Measurements from ENCODE around the gene C11orf21. TPM values are rescaled to one million over a fixed set of nuclear protein-coding genes. Genes with fewer than 3 reads are reported as not detected.

Gene C11orf21
- total and polyA plus RNA-seq, 2 of the 8 experiments (the other 6 are each of a cell fraction or from before 2014, with no cell fraction given), result not detected

GRCh38 chr11:2272228-2272945 lies 29.3 kb downstream of the C11orf21 start (continued):
- TF ChIP-seq RXRA (IDR thresholded peaks at IDR 0.05; ENCODE audit: insufficient read depth, low read depth, low read length) (no peak), CBX8 (IDR thresholded peaks at IDR 0.05; ENCODE audit: borderline replicate concordance, low read depth, low read length) (no peak), CHD2 (IDR thresholded peaks at IDR 0.05; ENCODE audit: low read length) (no peak)

Measured in H1 (cell line).